GM19324 (cell line): ENCODE data around the gene SIGLEC15.

Experiments used
- ATAC-seq: cut with Tn5 transposase; IDR thresholded peaks from one replicate; pipeline ENCODE4 v1.9.1; 2021; ENCODE audit warnings: mild to moderate bottlenecking, moderate library complexity; ENCODE audit not compliant: unreplicated experiment, low FRiP score

Gene SIGLEC15

GRCh38 chr18:45874491-45875184 is 49.2 kb downstream of the SIGLEC15 start:
- ATAC-seq: peak; percentile 81

- ATAC-seq: no peak
Measured at GRCh38 chr18:45876161-45876560, 50.7 kb downstream of the SIGLEC15 start.

- no peak for ATAC-seq
Measured at GRCh38 chr18:45877403-45877802, 51.9 kb downstream of the SIGLEC15 start.

GRCh38 chr18:45879681-45880655 is 54.5 kb downstream of the SIGLEC15 start:
- peak; percentile 72 for ATAC-seq

- no peak for ATAC-seq
Measured at GRCh38 chr18:45880876-45881558, 55.5 kb downstream of the SIGLEC15 start.

GRCh38 chr18:45887585-45887984 is 62.1 kb downstream of the SIGLEC15 start:
- ATAC-seq: no peak

GRCh38 chr18:45889419-45890064 is 64.1 kb downstream of the SIGLEC15 start:
- ATAC-seq: no peak

- ATAC-seq: no peak
Measured at GRCh38 chr18:45890606-45891005, 65.1 kb downstream of the SIGLEC15 start.

GRCh38 chr18:45891806-45892205 is 66.3 kb downstream of the SIGLEC15 start:
- no peak for ATAC-seq
